ENCODE data around the gene PLAGL1. TPM values are rescaled to one million over a fixed set of nuclear protein-coding genes. Genes with fewer than 3 reads are reported as not detected.

Gene PLAGL1
- total RNA-seq, 1 experiment from 2014 or later: 0.77 TPM

DNA sequence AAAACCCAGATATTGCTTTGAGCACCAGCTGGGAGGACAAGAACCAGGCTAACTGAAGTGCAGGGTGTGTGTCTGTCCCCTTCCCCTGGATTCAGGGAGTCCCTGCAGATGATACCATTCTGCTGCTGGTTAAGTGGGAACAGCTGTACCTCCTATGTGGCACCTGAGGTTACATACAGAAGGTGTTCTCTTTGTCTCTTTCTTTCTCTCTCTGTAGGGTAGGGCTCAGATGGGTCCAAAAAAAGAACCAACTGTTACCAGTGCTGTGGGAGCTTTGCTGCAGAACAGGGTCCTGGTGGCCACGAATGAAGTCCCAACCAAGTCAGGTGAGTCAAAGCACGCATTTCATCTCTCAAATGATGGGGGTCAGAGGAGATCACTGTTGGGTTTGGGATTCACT lies 105.2 kb downstream of the PLAGL1 start:
- BruUV-seq (replicated peaks): no TSS peak
- Histone ChIP-seq H3K9me3 (ENCODE audit: low read depth, low read length, poor library complexity, severe bottlenecking) (no peaks in the 10 kb centered on the region), H3K4me1 (ENCODE audit: insufficient read depth, low read length, poor library complexity, severe bottlenecking) (no peaks in the 10 kb centered on the region), H3K36me3 (ENCODE audit: insufficient read depth, low read length, poor library complexity, severe bottlenecking) (no peaks in the 10 kb centered on the region), H3K4me3 (ENCODE audit: low read depth, low read length, poor library complexity, severe bottlenecking) (no peak overlapping the region), H3K27ac (ENCODE audit: low read depth, low read length, poor library complexity, severe bottlenecking) (no peak overlapping the region), H3K27me3 (replicated peaks; ENCODE audit: insufficient read depth, low read depth, low read length, poor library complexity) (no peaks in the 10 kb centered on the region)
- ChIA-PET POLR2A (ENCODE audit: low non-redundant PET) (interaction anchor here (0.6 kb wide), 1 partner anchor 1227 kb away, joined by 4 read pairs; no protein-coding TSS in a partner anchor), CTCF (no interaction called here)
- intact Hi-C loops (cut with micrococcal nuclease; ENCODE audit: unreplicated experiment): no loop called here
- TF ChIP-seq EZH2 (IDR thresholded peaks at IDR 0.05; ENCODE audit: borderline replicate concordance, low read depth, low read length, poor library complexity, severe bottlenecking) (no peak), CTCF (conservative IDR thresholded peaks at IDR 0.05; ENCODE audit: low read depth, low read length) (no peak)
- DNase-seq (ENCODE audit: low spot score): no peak

GRCh38 chr6:143901885-143902750 lies 105.9 kb downstream of the PLAGL1 start:
- Histone ChIP-seq H3K36me3 (ENCODE audit: insufficient read depth, low read length, poor library complexity, severe bottlenecking) (no peaks in the 10 kb centered on the region), H3K9me3 (ENCODE audit: low read depth, low read length, poor library complexity, severe bottlenecking) (no peaks in the 10 kb centered on the region), H3K4me1 (ENCODE audit: insufficient read depth, low read length, poor library complexity, severe bottlenecking) (no peaks in the 10 kb centered on the region), H3K27ac (ENCODE audit: low read depth, low read length, poor library complexity, severe bottlenecking) (no peak overlapping the region), H3K4me3 (ENCODE audit: low read depth, low read length, poor library complexity, severe bottlenecking) (no peak overlapping the region), H3K27me3 (replicated peaks; ENCODE audit: insufficient read depth, low read depth, low read length, poor library complexity) (no peaks in the 10 kb centered on the region)
- POLR2A ChIA-PET (ENCODE audit: low non-redundant PET): no interaction called here
- no peak for TF ChIP-seq EZH2 (IDR thresholded peaks at IDR 0.05; ENCODE audit: borderline replicate concordance, low read depth, low read length, poor library complexity, severe bottlenecking)
- TF ChIP-seq CTCF (conservative IDR thresholded peaks at IDR 0.05; ENCODE audit: low read depth, low read length): no peak
- BruUV-seq (replicated peaks): no TSS peak
- intact Hi-C loops (cut with micrococcal nuclease; ENCODE audit: unreplicated experiment): no loop called here
- CTCF ChIA-PET: no interaction called here
- DNase-seq (ENCODE audit: low spot score): no peak

- Histone ChIP-seq H3K36me3 (ENCODE audit: insufficient read depth, low read length, poor library complexity, severe bottlenecking) (no peaks in the 10 kb centered on the region), H3K4me3 (ENCODE audit: low read depth, low read length, poor library complexity, severe bottlenecking) (no peak overlapping the region), H3K27ac (ENCODE audit: low read depth, low read length, poor library complexity, severe bottlenecking) (no peak overlapping the region), H3K27me3 (replicated peaks; ENCODE audit: insufficient read depth, low read depth, low read length, poor library complexity) (no peaks in the 10 kb centered on the region), H3K4me1 (ENCODE audit: insufficient read depth, low read length, poor library complexity, severe bottlenecking) (no peaks in the 10 kb centered on the region), H3K9me3 (ENCODE audit: low read depth, low read length, poor library complexity, severe bottlenecking) (no peaks in the 10 kb centered on the region)
- intact Hi-C loops (cut with micrococcal nuclease; ENCODE audit: unreplicated experiment): no loop called here
- POLR2A ChIA-PET (ENCODE audit: low non-redundant PET): no interaction called here
- no TSS peak for BruUV-seq (replicated peaks)
- DNase-seq (ENCODE audit: low spot score): no peak
- CTCF ChIA-PET: no interaction called here
- TF ChIP-seq CTCF (conservative IDR thresholded peaks at IDR 0.05; ENCODE audit: low read depth, low read length) (no peak), EZH2 (IDR thresholded peaks at IDR 0.05; ENCODE audit: borderline replicate concordance, low read depth, low read length, poor library complexity, severe bottlenecking) (no peak)
These were observed 107.7 kb downstream of the PLAGL1 start for GRCh38 chr6:143900358-143900757.

Measured in A673 (cell line).